Stimulated activated CD8-positive, alpha-beta memory T cell treated with anti-CD3 and anti-CD28 coated beads, Interleukin-2, amount 100 ng/mL, for 1 hour (primary cell): ENCODE results near the gene ADGRB2.

Source experiments
- DNase-seq, 2 donors: peaks; one replicate each; pipeline ENCODE4 v3.0.0-alpha.2; 2020; ENCODE audit warnings: low read depth in 2 of 2

Gene ADGRB2

DNA sequence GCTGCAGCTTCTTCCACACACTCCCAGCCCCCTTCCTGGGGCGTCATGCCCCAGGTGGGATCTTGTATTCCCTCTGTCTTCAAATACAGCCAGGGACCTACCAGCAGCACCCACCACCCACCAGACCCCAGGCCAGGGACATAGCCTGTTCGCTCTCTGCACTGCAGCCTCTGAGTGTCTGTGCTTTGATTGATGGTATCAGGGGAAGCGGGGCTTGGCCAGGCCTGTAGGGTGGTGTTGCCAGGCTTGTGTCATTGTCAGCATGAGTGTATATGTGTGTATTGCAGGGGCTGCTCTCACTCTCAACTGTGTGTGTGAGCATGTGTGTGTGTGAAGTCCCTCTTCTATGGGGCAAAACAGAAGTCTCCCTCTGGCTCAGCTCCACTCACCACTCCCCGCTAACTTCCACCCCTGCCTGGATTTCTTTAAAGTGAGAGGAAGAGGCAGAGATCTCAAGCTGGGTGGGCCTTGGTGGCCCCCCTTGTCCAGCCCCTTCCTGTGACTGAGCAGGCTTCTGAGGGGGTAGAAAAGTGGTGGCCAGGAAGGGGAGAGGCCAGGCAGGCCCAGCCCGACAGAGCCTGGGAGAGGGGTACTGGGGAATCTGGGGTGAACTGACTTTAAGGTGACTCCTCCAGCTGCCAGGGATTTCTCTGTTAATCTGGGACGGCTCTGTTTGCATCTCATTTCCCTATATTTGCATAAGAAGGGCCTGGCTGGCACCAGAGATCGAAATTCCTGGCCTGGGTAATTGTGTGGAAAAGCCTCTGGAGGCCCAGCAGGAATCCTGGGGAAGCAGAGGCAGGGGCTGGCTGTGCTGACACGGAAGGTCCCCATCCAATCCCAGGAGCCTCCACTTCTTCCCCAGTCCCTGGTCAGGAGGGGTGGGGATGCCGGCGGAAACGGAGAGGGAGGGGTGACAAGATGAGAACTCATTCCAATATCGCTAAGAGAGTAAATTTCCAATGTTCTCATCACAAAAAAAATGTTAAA lies 18.6 kb upstream of the ADGRB2 start:
- DNase-seq = no peak

DNA sequence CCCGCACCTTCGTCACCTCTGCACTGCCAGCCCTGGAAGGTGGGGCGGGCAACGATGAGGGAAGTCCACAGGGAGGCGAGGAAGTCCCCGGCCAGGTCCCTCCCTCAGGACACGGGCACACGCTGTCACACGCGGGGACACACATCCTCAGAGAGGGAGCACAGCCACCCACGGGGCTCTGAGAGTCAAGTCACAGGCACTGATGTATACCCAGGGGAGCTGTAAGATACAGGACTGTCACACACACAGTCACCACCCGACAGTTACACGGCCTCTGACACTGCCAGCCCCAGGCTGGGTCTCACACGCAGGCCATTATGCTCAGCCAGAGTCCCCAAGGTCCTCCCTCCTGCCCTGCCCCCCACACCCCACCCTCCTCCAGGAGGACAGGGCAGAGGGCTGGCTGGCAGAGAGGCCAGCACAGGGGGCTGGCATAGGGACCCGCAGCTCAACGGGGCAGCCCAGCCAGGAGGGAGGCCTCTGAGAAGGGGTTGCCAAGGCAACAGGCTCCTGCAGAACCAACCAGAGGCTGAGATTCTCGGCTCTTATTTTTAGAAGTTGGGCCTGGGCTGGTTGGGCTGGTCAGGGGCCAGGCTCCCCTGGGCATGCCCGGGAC lies 17.7 kb upstream of the ADGRB2 start:
- no peak for DNase-seq

DNA sequence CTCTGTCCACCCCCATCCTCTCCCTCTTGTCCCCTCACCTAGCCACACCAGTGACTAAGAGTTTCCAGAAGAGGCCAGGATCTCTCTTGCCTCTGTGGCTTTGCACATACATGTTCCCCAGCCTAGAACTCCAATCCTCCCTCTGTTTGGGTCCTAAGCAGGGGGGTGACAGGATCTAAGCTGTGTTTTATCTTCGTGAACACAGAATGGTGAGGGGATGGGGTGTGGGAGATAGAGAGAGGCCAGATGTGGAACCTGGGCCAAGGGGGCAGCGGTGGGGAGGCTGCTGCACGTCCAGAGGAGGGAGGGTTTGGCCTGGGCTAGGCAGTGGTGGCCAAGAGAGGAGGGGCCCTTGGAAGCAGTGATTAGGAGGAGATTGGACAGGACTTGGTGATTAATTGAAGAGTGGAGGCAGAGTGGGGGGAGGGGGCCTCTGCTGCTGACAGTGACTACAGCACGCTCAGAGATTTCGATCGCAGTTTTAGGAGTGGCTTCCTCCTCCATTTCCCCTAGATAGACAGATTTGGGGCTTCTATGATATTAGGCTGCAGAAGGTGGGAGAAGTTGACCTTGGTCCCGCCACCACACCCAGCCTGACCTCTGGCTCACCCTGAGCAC lies 17.1 kb upstream of the ADGRB2 start:
- no peak for DNase-seq

DNA sequence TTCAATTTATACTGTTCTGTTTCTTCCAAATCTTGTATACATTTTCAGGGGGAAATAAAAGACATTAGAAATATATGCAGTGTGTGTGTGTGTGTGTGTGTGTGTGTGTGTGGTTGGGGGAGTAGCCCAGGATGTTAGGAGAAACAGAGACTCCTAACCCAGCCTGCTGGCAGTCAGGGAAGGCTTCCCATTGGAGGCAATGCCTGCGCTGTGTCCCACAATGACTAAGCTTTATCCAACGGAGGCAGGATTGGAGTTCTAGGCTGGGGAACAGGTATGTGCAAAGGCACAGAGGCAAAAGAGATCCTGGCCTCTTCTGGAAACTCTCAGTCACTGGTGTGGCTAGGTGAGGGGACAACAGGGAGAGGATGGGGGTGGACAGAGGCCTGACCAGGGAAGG lies 16.5 kb upstream of the ADGRB2 start:
- no peak for DNase-seq

DNA sequence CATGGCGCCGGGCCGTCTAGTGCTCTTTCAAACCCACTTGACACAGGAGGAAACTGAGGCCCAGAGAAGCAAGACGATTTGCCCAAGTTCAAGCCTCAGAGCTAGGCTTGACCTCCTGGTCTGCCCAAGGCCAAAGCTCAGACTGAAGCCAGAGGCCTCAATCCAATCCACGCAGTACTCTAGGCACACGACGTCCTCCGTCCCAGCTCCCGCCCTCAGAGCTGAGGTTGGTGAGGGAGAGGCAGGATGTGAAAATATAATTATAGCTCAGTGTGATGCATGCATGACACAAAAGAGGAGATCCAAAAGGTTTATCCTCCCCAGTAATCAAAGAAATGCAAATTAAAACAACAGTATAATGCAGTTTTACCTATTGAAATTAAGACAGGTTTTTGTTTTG lies 15.5 kb upstream of the ADGRB2 start:
- DNase-seq = no peak

DNA sequence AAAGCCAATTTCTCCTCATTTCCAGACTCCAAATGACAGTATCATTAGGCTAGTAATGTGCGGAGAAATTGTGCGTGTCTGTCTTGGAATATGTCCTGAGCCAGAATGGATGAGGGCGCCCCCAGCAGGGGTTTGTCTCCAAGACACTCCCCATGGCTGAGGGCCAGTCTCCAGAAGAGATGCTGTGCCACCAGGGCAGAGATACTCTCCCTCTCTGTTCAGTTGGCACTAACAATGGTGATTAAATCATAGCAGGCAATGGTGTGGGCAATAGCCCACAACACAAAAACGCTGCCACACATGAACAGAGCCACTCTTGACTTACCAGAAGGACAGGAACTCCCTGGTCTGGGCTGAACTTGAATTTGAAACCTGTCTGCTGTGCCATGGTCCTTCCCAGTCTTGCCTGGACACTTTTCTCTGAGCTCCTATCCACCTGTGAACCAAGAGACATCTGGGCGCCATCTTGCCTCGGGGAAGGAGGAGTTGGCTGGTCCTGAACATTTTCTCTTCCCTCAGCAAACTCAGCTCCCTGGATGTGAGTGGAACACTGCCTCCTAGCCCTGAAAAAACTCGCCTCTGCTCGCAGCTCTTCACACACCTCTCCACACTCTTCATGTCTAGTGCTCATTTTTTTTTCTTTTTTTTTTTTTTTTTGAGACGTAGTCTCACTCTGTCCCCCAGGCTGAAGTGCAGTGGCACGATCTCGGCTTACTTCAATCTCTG lies 14.8 kb upstream of the ADGRB2 start:
- DNase-seq = no peak

DNA sequence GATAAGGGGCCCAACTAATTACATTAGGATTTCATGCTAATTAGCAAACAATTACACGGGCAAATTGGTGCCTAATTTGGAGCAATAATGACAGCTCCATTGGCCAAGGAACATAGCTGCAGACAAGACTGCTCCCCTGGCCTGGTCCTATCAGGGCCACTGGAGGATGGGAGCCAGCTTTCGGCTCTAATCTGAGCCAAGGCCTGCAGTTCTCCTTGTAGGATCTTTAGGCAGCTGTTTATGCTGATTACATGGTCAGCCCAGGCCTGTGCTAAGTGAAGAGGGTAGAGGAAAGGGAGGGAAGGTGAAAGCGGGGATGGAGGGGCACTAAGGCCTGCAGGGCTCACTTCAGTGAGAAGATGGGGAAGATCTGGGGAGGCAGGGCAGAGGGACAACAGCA lies 12.4 kb upstream of the ADGRB2 start:
- no peak for DNase-seq

DNA sequence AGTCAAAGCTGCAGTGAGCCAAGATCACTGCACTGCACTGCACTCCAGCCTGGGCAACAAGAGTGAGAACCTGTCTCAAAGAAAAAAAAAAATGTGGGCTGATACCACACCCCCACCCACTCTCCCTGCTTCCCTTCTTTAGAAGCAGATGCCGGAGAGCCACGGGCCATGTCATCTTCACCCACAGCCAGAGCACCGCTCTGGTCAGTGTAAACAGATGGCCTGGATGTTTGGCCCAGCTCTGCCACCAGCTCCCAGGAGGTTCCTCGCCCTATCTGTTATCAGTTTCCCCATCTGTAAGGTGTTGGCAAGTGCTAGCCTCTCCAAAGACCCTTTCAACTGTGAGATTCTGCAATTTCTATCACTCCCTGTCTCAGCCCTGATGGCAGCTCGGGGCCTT lies 11.9 kb upstream of the ADGRB2 start:
- DNase-seq = no peak

DNA sequence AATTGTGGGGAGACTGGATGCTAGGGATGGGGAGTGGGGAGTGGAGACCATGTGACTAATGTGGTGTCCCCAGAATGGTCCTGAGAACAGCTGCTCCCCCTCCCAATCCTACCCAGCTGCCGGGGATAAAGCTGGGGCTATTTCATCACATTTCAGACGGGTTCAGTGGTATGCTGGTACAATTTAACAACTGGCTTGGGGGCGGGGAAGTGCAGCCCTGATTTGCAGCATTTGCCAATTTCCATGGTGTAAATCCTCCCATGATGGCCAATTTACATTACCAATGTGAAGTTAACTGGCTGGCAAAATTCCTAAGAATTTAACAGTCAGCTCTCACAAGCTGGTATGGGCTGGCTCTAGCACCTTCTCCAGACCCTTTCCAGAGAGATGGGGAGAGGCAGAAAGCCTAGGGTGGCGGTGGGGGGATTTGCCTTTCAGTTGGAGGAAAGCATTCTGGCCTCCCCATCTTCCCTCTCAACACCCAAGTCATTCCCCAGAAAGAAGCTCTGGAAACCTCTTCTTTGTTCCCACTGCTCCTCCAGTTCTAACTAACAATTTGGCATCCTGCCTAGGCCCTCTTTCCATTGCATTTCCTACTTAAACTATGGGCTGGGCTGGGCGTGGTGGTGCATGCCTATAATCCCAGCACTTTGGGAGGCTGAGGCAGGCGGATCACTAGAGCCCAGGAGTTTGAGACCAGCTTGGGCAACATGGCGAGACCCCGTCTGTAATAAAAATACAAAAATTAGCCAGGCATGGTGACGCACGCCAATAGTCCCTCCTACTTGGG lies 11.3 kb upstream of the ADGRB2 start:
- DNase-seq = no peak

DNA sequence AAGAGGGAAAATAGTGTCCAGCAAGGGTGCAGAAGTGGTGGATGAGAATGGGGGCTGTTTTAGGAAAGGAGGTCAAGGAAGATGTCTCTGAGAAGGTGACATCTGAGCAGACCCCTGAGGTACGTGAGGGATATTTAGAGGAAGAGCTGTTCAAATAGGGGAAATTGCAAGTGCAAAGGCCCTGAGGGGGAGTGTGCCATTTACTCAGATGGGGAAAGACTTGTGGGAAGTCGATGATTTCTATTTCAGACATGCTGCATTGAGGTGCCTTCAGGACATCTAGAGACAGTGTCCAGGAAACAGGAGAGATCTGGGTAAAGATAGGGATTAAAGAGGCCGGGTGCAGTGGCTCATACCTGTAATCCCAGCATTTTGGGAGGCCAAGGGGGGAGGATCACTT lies 10.4 kb upstream of the ADGRB2 start:
- DNase-seq = no peak

DNA sequence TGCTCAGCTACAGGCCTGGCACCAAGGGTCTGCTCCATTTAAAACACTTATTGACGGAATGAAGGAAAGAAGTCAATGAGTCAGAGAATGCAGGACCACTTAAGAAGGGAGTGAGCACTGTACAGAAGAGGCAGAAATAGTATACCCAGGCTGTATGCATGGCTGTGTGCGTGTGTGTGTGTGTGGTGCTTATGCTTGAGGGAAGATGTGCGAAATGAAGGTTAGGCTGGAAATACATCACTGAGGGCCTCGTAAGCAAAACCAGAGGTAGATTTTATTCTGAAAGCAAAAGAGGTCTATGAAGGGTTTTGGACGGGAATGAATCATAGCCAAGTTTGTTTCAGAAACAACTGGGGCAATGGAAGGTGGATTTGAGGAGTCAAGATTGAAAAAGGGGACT lies 9.7 kb upstream of the ADGRB2 start:
- no peak for DNase-seq

DNA sequence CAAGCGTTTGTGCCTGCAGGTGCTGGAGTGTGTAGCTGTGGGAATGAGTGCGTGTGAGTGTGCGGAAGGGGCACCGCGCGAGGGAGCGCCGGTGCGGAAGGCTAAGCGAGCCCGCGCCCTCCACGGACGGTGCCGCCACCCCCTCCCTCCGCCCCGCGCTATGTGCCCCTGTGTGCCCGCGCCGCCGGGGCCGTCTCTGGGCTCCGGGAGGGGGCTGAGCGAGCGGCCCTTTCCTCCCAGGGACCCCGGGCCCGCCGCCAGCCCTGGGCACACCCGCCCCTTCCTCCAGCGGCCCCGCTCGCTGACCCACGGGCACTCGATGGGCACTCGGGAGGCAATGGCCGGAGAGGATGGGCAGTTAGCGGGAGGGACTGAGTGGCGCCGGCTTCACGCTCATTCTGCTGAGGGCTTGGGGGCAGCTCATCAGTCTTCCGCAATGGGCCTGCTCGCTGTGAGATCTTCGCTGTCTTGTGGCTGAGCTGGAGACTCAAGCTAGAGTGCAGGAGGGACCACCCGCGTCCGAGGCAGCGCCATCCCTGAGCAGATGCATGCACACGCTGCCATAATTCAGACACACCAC lies 8.6 kb upstream of the ADGRB2 start:
- DNase-seq = no peak

DNA sequence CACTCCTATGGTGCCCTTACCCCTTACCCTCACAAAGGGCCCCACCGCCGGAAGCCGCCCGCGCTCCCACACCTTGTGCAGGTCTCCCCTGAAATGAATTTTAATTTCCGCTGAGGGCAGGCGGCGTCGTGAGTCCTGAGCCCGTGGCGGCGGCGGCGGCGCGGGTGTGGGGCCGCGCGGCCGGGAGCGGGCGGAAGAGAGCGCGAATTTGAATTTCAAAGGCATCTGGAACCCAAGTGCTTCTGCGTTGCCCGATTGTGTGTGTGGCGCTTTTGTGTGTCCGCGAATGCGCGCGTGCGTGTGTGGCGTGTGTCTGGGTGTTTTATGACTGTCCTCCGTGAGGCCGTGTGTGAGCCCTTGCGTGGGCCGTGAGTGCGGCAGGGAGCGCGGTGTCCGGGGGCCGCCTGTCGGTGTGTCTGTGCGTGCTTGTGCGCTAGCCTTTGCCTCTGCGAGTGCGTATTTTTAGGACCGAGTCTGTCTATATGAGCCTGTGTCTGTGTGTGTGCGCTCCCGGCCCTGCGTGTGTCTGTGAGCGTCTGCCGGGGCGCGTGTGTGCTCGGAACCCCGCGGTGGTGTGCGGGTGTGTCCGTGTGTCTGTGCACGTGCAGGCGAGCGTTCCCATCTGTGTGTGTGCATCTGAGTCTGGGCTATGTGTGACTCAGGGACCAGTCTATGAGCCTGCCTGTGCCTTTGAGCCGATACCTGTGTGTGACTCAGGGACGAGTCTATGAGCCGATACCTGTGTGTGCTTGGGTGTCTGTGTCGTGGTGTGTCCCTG lies 7.9 kb upstream of the ADGRB2 start:
- no peak for DNase-seq

DNA sequence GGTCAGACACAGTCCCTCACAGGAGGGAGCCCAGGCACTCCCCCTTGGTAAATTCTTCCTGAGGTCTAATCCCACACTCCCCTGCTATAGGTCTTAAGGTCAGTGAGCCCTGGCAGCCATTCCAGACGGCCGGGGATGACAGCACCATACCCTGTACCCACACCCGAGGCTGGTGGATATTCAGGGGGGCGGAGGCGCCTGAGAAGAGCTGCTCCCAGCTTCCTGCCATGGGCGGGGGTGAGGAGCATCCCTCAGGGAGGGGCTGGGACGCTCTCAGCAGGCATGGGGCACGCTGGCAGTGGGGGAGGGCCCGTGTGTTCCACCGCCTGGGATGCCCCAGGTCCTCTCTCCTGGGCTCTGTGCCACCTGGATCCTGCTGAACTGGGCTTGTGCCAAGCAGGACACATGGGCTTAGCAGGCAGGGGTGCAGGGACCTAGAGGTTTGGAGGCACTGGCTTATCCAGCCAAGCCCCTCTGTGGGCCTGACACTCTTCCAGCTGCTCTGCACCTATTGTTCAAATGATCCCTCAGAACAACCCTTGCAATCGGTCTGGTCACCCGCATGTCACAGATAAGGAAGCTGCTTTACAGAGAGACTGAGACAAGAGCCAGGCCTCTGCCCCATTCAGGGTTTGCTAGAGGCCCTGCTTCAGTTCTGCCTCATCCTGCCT lies 5.7 kb upstream of the ADGRB2 start:
- no peak for DNase-seq

DNA sequence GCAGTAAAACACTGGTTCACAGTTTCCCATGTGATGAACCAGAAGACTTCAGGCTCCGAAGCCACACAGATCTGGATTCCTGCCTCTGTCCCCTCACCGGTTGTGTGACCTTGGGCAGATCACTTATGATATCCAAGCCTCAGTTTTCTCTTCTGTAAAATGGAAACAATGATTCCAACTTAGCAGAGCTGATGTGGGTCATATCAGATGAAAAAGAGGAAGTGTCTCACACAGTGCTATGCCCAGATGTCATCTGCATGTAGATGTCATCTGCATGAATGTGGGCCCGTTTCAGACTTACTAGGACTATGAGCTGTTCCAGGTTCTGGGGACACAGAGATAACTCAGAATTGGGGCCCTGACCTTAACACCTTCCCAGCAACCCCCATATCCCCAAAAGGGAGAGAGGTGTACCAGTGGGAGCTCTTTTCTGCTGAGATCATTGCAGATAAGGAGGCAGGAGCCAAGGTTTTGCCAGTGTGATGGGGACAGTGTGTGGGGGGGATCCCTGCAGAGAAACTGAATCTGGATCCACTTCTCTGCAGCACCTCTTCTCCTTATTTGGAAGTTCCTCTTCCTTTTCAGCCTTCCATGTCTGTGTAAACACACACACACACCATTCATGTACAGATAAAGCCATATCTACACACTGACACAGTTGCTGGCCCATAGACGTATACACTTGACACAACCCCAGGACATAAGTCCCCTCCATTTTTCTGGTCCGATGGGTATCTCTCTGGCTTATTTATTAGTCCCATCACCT lies 5.0 kb upstream of the ADGRB2 start:
- no peak for DNase-seq

DNA sequence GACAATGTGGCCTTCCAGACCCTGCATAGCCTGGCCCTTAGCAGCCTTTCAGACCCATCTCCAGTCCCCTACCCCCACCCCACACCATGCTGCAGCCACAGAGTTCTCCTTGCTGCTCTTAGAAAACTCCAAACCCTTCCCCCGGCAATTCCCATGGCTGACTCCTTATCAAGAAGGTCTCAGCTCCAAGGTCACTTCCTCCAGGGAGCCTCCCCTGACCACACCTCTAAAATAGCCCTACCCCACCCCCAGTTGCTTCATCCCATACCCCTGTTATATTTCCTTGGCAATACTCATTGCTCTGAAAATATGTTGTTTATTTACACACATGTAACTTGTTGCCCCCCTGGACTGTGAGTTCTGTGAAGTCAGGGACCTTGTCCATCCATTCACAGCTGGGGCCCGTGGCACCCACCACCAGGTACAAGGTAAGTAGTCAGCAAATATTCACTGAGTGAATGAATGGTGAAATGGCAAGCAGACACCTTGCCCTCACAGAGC lies 4.3 kb upstream of the ADGRB2 start:
- DNase-seq = no peak

DNA sequence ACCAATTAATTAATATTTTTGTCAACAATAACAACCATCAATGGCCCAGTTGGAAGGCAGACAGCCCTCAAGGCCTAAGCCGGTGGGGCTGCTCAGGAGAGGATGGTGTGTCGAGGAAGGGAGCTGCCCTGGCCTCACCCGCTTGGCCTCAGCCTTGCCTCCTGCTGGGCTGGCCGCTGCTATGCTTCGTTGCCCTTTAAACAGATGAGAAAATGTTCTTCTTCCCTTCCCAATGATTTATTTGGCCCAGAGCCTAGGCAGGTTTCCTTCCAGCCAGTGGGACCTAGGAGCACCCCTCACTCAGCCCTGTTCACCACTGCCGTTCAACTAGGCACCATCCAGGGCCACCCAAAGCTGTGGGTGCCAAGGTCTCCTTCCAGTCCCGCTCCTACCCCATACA lies 3.1 kb upstream of the ADGRB2 start:
- no peak for DNase-seq

DNA sequence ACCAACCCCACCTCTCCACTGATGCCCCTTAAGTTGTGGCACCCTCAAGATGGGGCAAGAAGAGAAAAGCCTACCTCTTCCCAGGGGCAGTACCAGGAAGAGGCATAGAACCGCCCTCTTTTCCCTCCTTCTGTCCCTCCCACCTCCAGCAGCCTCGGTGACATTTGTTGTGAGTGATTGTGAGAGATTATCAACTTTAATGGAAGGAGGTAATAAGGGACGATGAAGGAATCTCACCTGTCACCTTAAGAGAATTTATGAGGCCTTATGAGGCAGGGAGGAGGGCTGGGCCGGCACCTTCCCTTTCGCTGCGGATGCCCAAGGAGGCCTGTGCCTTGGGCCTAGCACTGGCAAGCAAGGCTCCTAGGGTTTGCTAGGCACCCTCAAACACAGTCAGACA lies 1.4 kb upstream of the ADGRB2 start:
- DNase-seq = no peak

DNA sequence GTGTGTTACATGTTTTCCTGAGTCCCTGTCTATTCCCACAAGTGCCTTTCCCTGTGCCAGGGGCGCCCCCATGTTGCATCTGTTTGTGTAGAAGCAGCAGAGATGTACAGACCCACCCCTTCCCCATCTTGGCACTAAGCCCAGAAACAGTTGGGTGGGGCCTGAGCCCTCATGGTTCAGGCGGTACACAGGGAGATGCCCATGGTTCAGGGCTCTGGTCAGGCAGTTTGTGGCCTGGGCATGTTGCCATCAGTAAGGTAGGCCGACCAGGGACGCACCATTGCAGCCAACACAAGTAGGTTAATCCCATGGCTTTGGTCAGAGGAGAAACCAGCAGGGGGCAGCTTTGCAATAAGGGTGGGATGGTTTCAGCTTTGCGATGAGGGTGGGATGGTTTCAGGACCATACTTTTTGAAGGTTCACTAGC lies 914 bp upstream of the ADGRB2 start:
- no peak for DNase-seq
